IMR-90 (cell line): ENCODE measurements around the gene PXT1. TPM values are rescaled to one million over a fixed set of nuclear protein-coding genes. Genes with fewer than 3 reads are reported as not detected.

Experiments
- ATAC-seq: fragments of 200-7000 bp; cut with Tn5 transposase; 2 replicates; pipeline ENCODE4 v1.9.1; 2020; ENCODE audit warnings: low read depth, mild to moderate bottlenecking, moderate library complexity
- BruUV-seq: library from RNA; stranded (reverse); fragments of 400-500 nt; replicated peaks from 2 replicates; lab custom pipeline; 2021; lab: Mats Ljungman, UMichigan
- CTCF ChIA-PET: fragments of 300-600 bp; formaldehyde crosslinking; extraction: SDS; loops from one replicate; lab custom pipeline; 2021; ENCODE audit warnings: antibody characterized with exemption; lab: Yijun Ruan, JAX
- POLR2A ChIA-PET: fragments of 300-600 bp; sonication (Branson Sonifier 250); formaldehyde crosslinking; loops from one replicate; lab custom pipeline; 2022; ENCODE audit warnings: antibody characterized with exemption; ENCODE audit not compliant: unreplicated experiment; lab: Charles Lee
- DNase-seq: peaks from one replicate; pipeline ENCODE4 v3.0.0; 2013
- H2AFZ ChIP-seq: replicated peaks from 2 replicates; pipeline ENCODE3; 2013; ENCODE audit warnings: low read length, mild to moderate bottlenecking; ENCODE audit not compliant: poor library complexity
- H2AK5ac ChIP-seq: 2 replicates; pipeline ENCODE4 v1.6.1; 2013; ENCODE audit warnings: low read depth, low read length, inconsistent platforms
- H2AK9ac ChIP-seq: replicated peaks from 2 replicates; pipeline ENCODE3; 2013; ENCODE audit warnings: mild to moderate bottlenecking, low read depth, low read length, moderate library complexity; ENCODE audit not compliant: poor library complexity
- H2BK120ac ChIP-seq: 2 replicates; pipeline ENCODE4 v1.6.1; 2013; ENCODE audit warnings: low read depth, low read length, inconsistent platforms
- H2BK15ac ChIP-seq: 3 replicates; pipeline ENCODE4 v1.6.1; 2013; ENCODE audit warnings: low read depth, low read length, inconsistent platforms
- H2BK20ac ChIP-seq: 2 replicates; pipeline ENCODE4 v1.6.1; 2013; ENCODE audit warnings: low read depth, mild to moderate bottlenecking, inconsistent platforms, low read length, moderate library complexity
- H2BK5ac ChIP-seq: 2 replicates; pipeline ENCODE4 v1.6.1; 2013; ENCODE audit warnings: mild to moderate bottlenecking, low read depth, low read length, inconsistent platforms; ENCODE audit not compliant: poor library complexity, severe bottlenecking
- H3K14ac ChIP-seq: replicated peaks from 2 replicates; pipeline ENCODE4 v1.6.1; 2013; ENCODE audit warnings: low read depth, low read length, inconsistent platforms
- H3K18ac ChIP-seq: 2 replicates; pipeline ENCODE4 v1.6.1; 2013; ENCODE audit warnings: low read depth, low read length, control low read depth
- H3K23ac ChIP-seq: 2 replicates; pipeline ENCODE4 v1.6.1; 2013; ENCODE audit warnings: low read depth, low read length, inconsistent platforms
- H3K27ac ChIP-seq: 2 replicates; pipeline ENCODE4 v1.5.1; 2013; ENCODE audit warnings: mild to moderate bottlenecking, control low read depth, low read length; ENCODE audit not compliant: insufficient read depth
- H3K27me3 ChIP-seq: 2 replicates; pipeline ENCODE4 v1.6.1; 2013; ENCODE audit warnings: low read length; ENCODE audit not compliant: control insufficient read depth, insufficient read depth
- H3K36me3 ChIP-seq: 2 replicates; pipeline ENCODE4 v1.6.1; 2013; ENCODE audit warnings: low read length, mixed read lengths; ENCODE audit not compliant: control insufficient read depth, insufficient read depth
- H3K4ac ChIP-seq: 2 replicates; pipeline ENCODE4 v1.6.1; 2013; ENCODE audit warnings: low read depth, low read length, inconsistent platforms
- H3K4me1 ChIP-seq: 2 replicates; pipeline ENCODE4 v1.6.1; 2013; ENCODE audit warnings: low read length, mixed read lengths; ENCODE audit not compliant: control insufficient read depth, insufficient read depth
- H3K4me2 ChIP-seq: 2 replicates; pipeline ENCODE4 v1.6.1; 2013; ENCODE audit warnings: low read depth, mild to moderate bottlenecking, control low read depth, low read length, moderate library complexity
- H3K4me3 ChIP-seq: 2 replicates; pipeline ENCODE4 v1.5.1; 2013; ENCODE audit warnings: low read depth, mild to moderate bottlenecking, control low read depth, low read length, moderate library complexity; ENCODE audit not compliant: insufficient read depth
- H3K56ac ChIP-seq: 2 replicates; pipeline ENCODE4 v1.6.1; 2013; ENCODE audit warnings: low read length, inconsistent platforms; ENCODE audit not compliant: insufficient read depth; ENCODE audit errors: extremely low read depth
- H3K79me1 ChIP-seq, 2 experiments: 2 replicates each; pipeline ENCODE4 v1.6.1; 2013; ENCODE audit warnings: low read length in 2 of 2, inconsistent platforms in 1 of 2, low read depth in 1 of 2
- H3K9ac ChIP-seq: 2 replicates; pipeline ENCODE4 v1.6.1; 2013; ENCODE audit warnings: low read depth, low read length, control low read depth
- H3K9me1 ChIP-seq: 2 replicates; pipeline ENCODE4 v1.6.1; 2013; ENCODE audit warnings: low read length, inconsistent platforms; ENCODE audit not compliant: insufficient read depth
- H3K9me3 ChIP-seq: 2 replicates; pipeline ENCODE4 v1.6.1; 2013; ENCODE audit warnings: low read length; ENCODE audit not compliant: control insufficient read depth, insufficient read depth
- H4K20me1 ChIP-seq: 2 replicates; pipeline ENCODE4 v1.6.1; 2013; ENCODE audit warnings: low read length, inconsistent platforms; ENCODE audit not compliant: insufficient read depth
- H4K5ac ChIP-seq: 2 replicates; pipeline ENCODE4 v1.6.1; 2013; ENCODE audit warnings: mild to moderate bottlenecking, low read depth, low read length, control low read depth
- H4K8ac ChIP-seq, 2 experiments: 2 replicates each; pipeline ENCODE4 v1.6.1; 2013; ENCODE audit warnings: low read depth in 2 of 2, low read length in 2 of 2, control low read depth in 1 of 2, inconsistent platforms in 1 of 2
- H4K91ac ChIP-seq: 2 replicates; pipeline ENCODE4 v1.6.1; 2013; ENCODE audit warnings: low read depth, low read length, inconsistent platforms; ENCODE audit not compliant: insufficient read depth
- CHD1 ChIP-seq: IDR thresholded peaks from 2 replicates; pipeline ENCODE4 v1.6.1; 2012; ENCODE audit warnings: low read depth, low read length, improper control_type of control experiment
- MAZ ChIP-seq: IDR thresholded peaks from 2 replicates; pipeline ENCODE4 v1.6.1; 2012; ENCODE audit warnings: low read depth, mild to moderate bottlenecking, low read length, improper control_type of control experiment, moderate library complexity, borderline replicate concordance
- MXI1 ChIP-seq: IDR thresholded peaks from 2 replicates; pipeline ENCODE4 v1.6.1; 2012; ENCODE audit warnings: low read depth, mild to moderate bottlenecking, low read length, moderate library complexity, borderline replicate concordance
- RFX5 ChIP-seq: IDR thresholded peaks from 2 replicates; pipeline ENCODE4 v1.8.0; 2012; ENCODE audit warnings: low read depth, mild to moderate bottlenecking, low read length, moderate library complexity
- WGBS, 2 experiments: methylation state at CpG; one replicate each; pipeline versions ENCODE4 v1.1.5 to v1.1.7; 2013; ENCODE audit warnings: missing lambda C conversion rate in 2 of 2; ENCODE audit not compliant: insufficient read length in 1 of 2; ENCODE audit errors: extremely low coverage in 2 of 2; 5-methylcytosine and 5-hydroxymethylcytosine counted together
- dilution Hi-C: fragments of 300-500 bp; cut with HindIII; formaldehyde crosslinking; loops from one replicate; pipeline ENCODE4 v1.14.3; 2018; ENCODE audit warnings: low sequenced_read_pairs; ENCODE audit not compliant: unreplicated experiment
- in situ Hi-C: fragments of 300-500 bp; cut with MboI; formaldehyde crosslinking; loops from 3 replicates; pipeline ENCODE4 v1.14.3; 2019; ENCODE audit warnings: low sequenced_read_pairs, inconsistent platforms, mixed read lengths
- intact Hi-C: fragments of 100-400 bp; cut with micrococcal nuclease; formaldehyde crosslinking; loops from 2 replicates; pipeline ENCODE4 v1.10.0; 2022
- polyA plus RNA-seq, 3 experiments: library from polyadenylated mRNA; depleted of rRNA; stranded (reverse); fragments of >200 nt; gene quantifications; 2 replicates each; pipeline ENCODE4 v1.2.3, GENCODE V29; 2012; ENCODE audit warnings: low replicate concordance in 1 of 3
- total RNA-seq: library from RNA; depleted of rRNA; stranded (reverse); fragments of >200 nt; gene quantifications from 2 replicates; pipeline ENCODE4 v1.2.3, GENCODE V29; 2012
- TF ChIP-seq, protein P1 (sequence below): conservative IDR thresholded peaks from 2 replicates; pipeline ENCODE4 v1.5.1; 2012; ENCODE audit warnings: mild to moderate bottlenecking, low read depth, low read length, improper control_type of control experiment

Gene PXT1
- total and polyA plus RNA-seq, 2 of the 4 experiments (the other 2 are of a cell fraction): not detected

GRCh38 chr6:36368421-36368820 is 74.2 kb downstream of the PXT1 start:
- ATAC-seq: no peak
- peaks cover 17% of the 10 kb centered on the region for H3K27me3 ChIP-seq
- intact Hi-C loops: no loop called here

More at GRCh38 chr6:36368421-36368820, 74.2 kb downstream of the PXT1 start:
- dilution Hi-C loops: no loop called here
- Histone ChIP-seq H2BK15ac (no peak overlapping the region; the same call in 2 of the 3 replicates), H3K4me2 (no peak overlapping the region), H3K23ac (no peak overlapping the region), H3K9ac (no peak overlapping the region), H3K9me1 (0 out of 2 replicates have a peak, but pooled peaks cover 3% of the 10 kb centered on the region), H2BK5ac (no peak overlapping the region), H2BK120ac (no peak overlapping the region), H3K4ac (no peak overlapping the region), H3K4me1 (peaks cover 3% of the 10 kb centered on the region), H4K5ac (no peak overlapping the region), H3K27ac (no peak overlapping the region), H2AK9ac (no peak overlapping the region), H3K4me3 (no peak overlapping the region), H2AFZ (no peak overlapping the region), H2BK20ac (no peak overlapping the region), H4K20me1 (no peaks in the 10 kb centered on the region), H3K18ac (no peak overlapping the region), H4K91ac (no peak overlapping the region), H2AK5ac (no peak overlapping the region; the same call in 1 of the 2 replicates), H4K8ac (no peak overlapping the region), H3K79me1 (no peaks in the 10 kb centered on the region), H3K14ac (no peak overlapping the region), H3K36me3 (no peaks in the 10 kb centered on the region), H3K9me3 (no peaks in the 10 kb centered on the region), H3K56ac (no peak overlapping the region)
- no TSS peak for BruUV-seq
- ChIA-PET POLR2A (no interaction called here), CTCF (interaction anchor here (1.1 kb wide), 1 partner anchor 66 kb away, joined by 3 read pairs; no protein-coding TSS in a partner anchor)
- in situ Hi-C loops: no loop called here
- no CpG with 5 or more reads among the region's 1 CpG for WGBS, 2 experiments
- TF ChIP-seq CHD1: no peak
- no peak for TF ChIP-seq RFX5
- TF ChIP-seq, protein P1, sequence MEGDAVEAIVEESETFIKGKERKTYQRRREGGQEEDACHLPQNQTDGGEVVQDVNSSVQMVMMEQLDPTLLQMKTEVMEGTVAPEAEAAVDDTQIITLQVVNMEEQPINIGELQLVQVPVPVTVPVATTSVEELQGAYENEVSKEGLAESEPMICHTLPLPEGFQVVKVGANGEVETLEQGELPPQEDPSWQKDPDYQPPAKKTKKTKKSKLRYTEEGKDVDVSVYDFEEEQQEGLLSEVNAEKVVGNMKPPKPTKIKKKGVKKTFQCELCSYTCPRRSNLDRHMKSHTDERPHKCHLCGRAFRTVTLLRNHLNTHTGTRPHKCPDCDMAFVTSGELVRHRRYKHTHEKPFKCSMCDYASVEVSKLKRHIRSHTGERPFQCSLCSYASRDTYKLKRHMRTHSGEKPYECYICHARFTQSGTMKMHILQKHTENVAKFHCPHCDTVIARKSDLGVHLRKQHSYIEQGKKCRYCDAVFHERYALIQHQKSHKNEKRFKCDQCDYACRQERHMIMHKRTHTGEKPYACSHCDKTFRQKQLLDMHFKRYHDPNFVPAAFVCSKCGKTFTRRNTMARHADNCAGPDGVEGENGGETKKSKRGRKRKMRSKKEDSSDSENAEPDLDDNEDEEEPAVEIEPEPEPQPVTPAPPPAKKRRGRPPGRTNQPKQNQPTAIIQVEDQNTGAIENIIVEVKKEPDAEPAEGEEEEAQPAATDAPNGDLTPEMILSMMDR: no peak
- no peak for TF ChIP-seq MXI1
- TF ChIP-seq MAZ: no peak
- peak; percentile 7 for DNase-seq
